Stimulated activated CD8-positive, alpha-beta memory T cell treated with anti-CD3 and anti-CD28 coated beads, Interleukin-15, amount 100 ng/mL, for 24 hours (primary cell): Measurements from ENCODE around the gene KCNJ6.
"Not testable (repeated sequence)": the region's sequence is repeated elsewhere in the genome, so short reads cannot be mapped to it uniquely, and the experiment has no call there.

ENCODE experiments used
- DNase-seq: peaks from one replicate; pipeline ENCODE4 v3.0.0-alpha.2; 2020; ENCODE audit warnings: low read depth

Gene KCNJ6

GRCh38 chr21:37595944-37596343 is 320.3 kb downstream of the KCNJ6 start:
- no peak for DNase-seq

GRCh38 chr21:37594472-37594951 is 321.7 kb downstream of the KCNJ6 start:
- no peak for DNase-seq

GRCh38 chr21:37593740-37594471 is 322.4 kb downstream of the KCNJ6 start:
- DNase-seq = no peak

GRCh38 chr21:37593015-37593414 is 323.2 kb downstream of the KCNJ6 start:
- no peak for DNase-seq

GRCh38 chr21:37592496-37592895 is 323.8 kb downstream of the KCNJ6 start:
- no peak for DNase-seq

- DNase-seq = not testable (repeated sequence)
Observed at GRCh38 chr21:37591994-37592393, 324.3 kb downstream of the KCNJ6 start.

GRCh38 chr21:37590836-37591235 is 325.4 kb downstream of the KCNJ6 start:
- DNase-seq = not testable (repeated sequence)

GRCh38 chr21:37588644-37589043 is 327.6 kb downstream of the KCNJ6 start:
- not testable (repeated sequence) for DNase-seq

GRCh38 chr21:37587635-37588177 is 328.6 kb downstream of the KCNJ6 start:
- no peak for DNase-seq

GRCh38 chr21:37587203-37587602 is 329.1 kb downstream of the KCNJ6 start:
- DNase-seq = no peak

- DNase-seq = no peak
Observed at GRCh38 chr21:37582590-37582989, 333.7 kb downstream of the KCNJ6 start.

GRCh38 chr21:37580666-37581065 is 335.6 kb downstream of the KCNJ6 start:
- no peak for DNase-seq

GRCh38 chr21:37579356-37579755 is 336.9 kb downstream of the KCNJ6 start:
- DNase-seq = no peak

- no peak for DNase-seq
Observed at GRCh38 chr21:37578471-37579126, 337.7 kb downstream of the KCNJ6 start.

- not testable (repeated sequence) for DNase-seq
Observed at GRCh38 chr21:37576929-37577328, 339.3 kb downstream of the KCNJ6 start.

GRCh38 chr21:37575580-37575979 is 340.7 kb downstream of the KCNJ6 start:
- DNase-seq = no peak

- DNase-seq = no peak
Observed at GRCh38 chr21:37574751-37575150, 341.5 kb downstream of the KCNJ6 start.

GRCh38 chr21:37574316-37574715 is 341.9 kb downstream of the KCNJ6 start:
- no peak for DNase-seq

- no peak for DNase-seq
Observed at GRCh38 chr21:37571442-37571841, 344.8 kb downstream of the KCNJ6 start.

- no peak for DNase-seq
Observed at GRCh38 chr21:37568916-37569315, 347.3 kb downstream of the KCNJ6 start.

GRCh38 chr21:37568415-37568814 is 347.8 kb downstream of the KCNJ6 start:
- no peak for DNase-seq

- no peak for DNase-seq
Observed at GRCh38 chr21:37566790-37567615, 349.3 kb downstream of the KCNJ6 start.
